SK-N-SH treated with all-trans-retinoic acid at 6 μM for 48 hours (cell line): ENCODE measurements around the gene SGPP1.
"Not testable (repeated sequence)": the region's sequence is repeated elsewhere in the genome, so short reads cannot be mapped to it uniquely, and the experiment has no call there.

ENCODE experiments used
- ATAC-seq: fragments of 200-7000 bp; cut with Tn5 transposase; 3 replicates; pipeline ENCODE4 v1.9.1; 2020; ENCODE audit warnings: mild to moderate bottlenecking, moderate library complexity
- ARNTL ChIP-seq: fragments of 450-650 bp; formaldehyde crosslinking; IDR thresholded peaks from 2 replicates; pipeline ENCODE4 v1.5.0; 2020; ENCODE audit warnings: low read depth, mild to moderate bottlenecking, moderate library complexity, borderline replicate concordance
- BACH2 ChIP-seq: fragments of 250-450 bp; sonication (Bioruptor Pico); IDR thresholded peaks from 2 replicates; pipeline ENCODE4 v1.9.0; 2021; ENCODE audit warnings: mild to moderate bottlenecking, borderline replicate concordance
- CSDC2 ChIP-seq: fragments of 250-450 bp; sonication (Bioruptor Pico); IDR thresholded peaks from 2 replicates; pipeline ENCODE4 v1.5.0; 2020; ENCODE audit warnings: mild to moderate bottlenecking, moderate library complexity
- ESRRG ChIP-seq: fragments of 250-450 bp; sonication (Bioruptor Pico); IDR thresholded peaks from 2 replicates; pipeline ENCODE4 v1.6.1; 2021; ENCODE audit warnings: mild to moderate bottlenecking
- GLIS3 ChIP-seq: fragments of 250-450 bp; sonication (Bioruptor Pico); IDR thresholded peaks from 2 replicates; pipeline ENCODE4 v1.5.0; 2020; ENCODE audit warnings: mild to moderate bottlenecking, moderate library complexity
- ISL1 ChIP-seq: fragments of 250-450 bp; sonication (Bioruptor Pico); IDR thresholded peaks from 2 replicates; pipeline ENCODE4 v2.1.2; 2022; ENCODE audit warnings: mild to moderate bottlenecking, moderate library complexity
- OSR1 ChIP-seq: fragments of 250-450 bp; sonication (Bioruptor Pico); IDR thresholded peaks from 2 replicates; pipeline ENCODE4 v1.8.0; 2022; ENCODE audit warnings: moderate library complexity, mild to moderate bottlenecking, inconsistent platforms
- PPARA ChIP-seq: fragments of 250-450 bp; sonication (Bioruptor Pico); IDR thresholded peaks from 2 replicates; pipeline ENCODE4 v1.5.0; 2020; ENCODE audit warnings: mild to moderate bottlenecking, borderline replicate concordance
- RARB ChIP-seq: fragments of 250-450 bp; sonication (Bioruptor Pico); IDR thresholded peaks from 2 replicates; pipeline ENCODE4 v1.8.0; 2021; ENCODE audit warnings: mild to moderate bottlenecking, moderate library complexity
- SNAI2 ChIP-seq: fragments of 250-450 bp; sonication (Bioruptor Pico); IDR thresholded peaks from 2 replicates; pipeline ENCODE4 v1.5.0; 2020; ENCODE audit warnings: mild to moderate bottlenecking, moderate library complexity
- TCF4 ChIP-seq: fragments of 250-450 bp; sonication (Bioruptor Pico); IDR thresholded peaks from 2 replicates; pipeline ENCODE4 v1.8.0; 2021; ENCODE audit warnings: mild to moderate bottlenecking, moderate library complexity, borderline replicate concordance
- TOX ChIP-seq: fragments of 250-450 bp; sonication (Bioruptor Pico); IDR thresholded peaks from 2 replicates; pipeline ENCODE4 v1.8.0; 2021; ENCODE audit warnings: mild to moderate bottlenecking, moderate library complexity, borderline replicate concordance
- ZC3H10 ChIP-seq: fragments of 250-450 bp; sonication (Bioruptor Pico); IDR thresholded peaks from 2 replicates; pipeline ENCODE4 v1.5.1; 2021; ENCODE audit warnings: mild to moderate bottlenecking, moderate library complexity
- ZFP3 ChIP-seq: fragments of 250-450 bp; sonication (Bioruptor Pico); IDR thresholded peaks from 2 replicates; pipeline ENCODE4 v1.5.0; 2020; ENCODE audit warnings: mild to moderate bottlenecking, moderate library complexity
- ZNF565 ChIP-seq: fragments of 450-650 bp; formaldehyde crosslinking; conservative IDR thresholded peaks from 2 replicates; pipeline ENCODE4 v1.5.0; 2020; ENCODE audit warnings: low read depth, mild to moderate bottlenecking, moderate library complexity
- ZNF70 ChIP-seq: fragments of 450-650 bp; formaldehyde crosslinking; IDR thresholded peaks from 2 replicates; pipeline ENCODE4 v1.5.0; 2020; ENCODE audit warnings: mild to moderate bottlenecking, moderate library complexity
- ZNF8 ChIP-seq: fragments of 450-650 bp; formaldehyde crosslinking; IDR thresholded peaks from 2 replicates; pipeline ENCODE4 v1.5.0; 2020; ENCODE audit warnings: mild to moderate bottlenecking, moderate library complexity
- TF ChIP-seq, protein P1 (sequence below): fragments of 250-450 bp; sonication (Bioruptor Pico); IDR thresholded peaks from 2 replicates; pipeline ENCODE4 v1.5.1; 2021; ENCODE audit warnings: mild to moderate bottlenecking, moderate library complexity
- TF ChIP-seq, protein P2 (sequence below): fragments of 250-450 bp; sonication (Bioruptor Pico); IDR thresholded peaks from 2 replicates; pipeline ENCODE4 v1.8.0; 2021; ENCODE audit warnings: low read depth, mild to moderate bottlenecking, moderate library complexity, borderline replicate concordance
- TF ChIP-seq, protein P3 (sequence below): fragments of 250-450 bp; sonication (Bioruptor Pico); IDR thresholded peaks from 2 replicates; pipeline ENCODE4 v1.8.0; 2020; ENCODE audit warnings: mild to moderate bottlenecking, moderate library complexity, borderline replicate concordance
- TF ChIP-seq, protein P4 (sequence below): fragments of 250-450 bp; sonication (Bioruptor Pico); IDR thresholded peaks from 2 replicates; pipeline ENCODE4 v1.5.0; 2020; ENCODE audit warnings: mild to moderate bottlenecking, moderate library complexity

SGPP1 gene

DNA sequence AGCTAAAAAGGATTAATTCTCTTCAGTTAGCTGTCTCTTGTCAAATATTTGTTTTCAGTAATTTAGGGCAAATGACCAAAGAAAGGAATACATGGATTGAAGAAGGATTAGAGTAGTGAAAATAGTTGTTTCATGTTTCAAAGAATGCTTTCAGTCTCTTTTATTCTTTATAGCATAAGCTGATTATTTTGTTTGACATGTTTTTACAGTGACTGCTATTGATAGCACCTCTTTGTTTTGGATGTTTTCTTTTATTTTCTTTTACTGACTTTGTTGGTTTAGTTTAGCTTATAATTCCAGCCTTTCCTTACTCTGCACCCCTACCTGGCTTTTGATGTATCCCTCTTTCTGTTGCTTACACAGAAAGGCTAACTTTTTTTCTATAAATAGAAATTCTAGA, 29.3 kb upstream of the SGPP1 start:
- no peak for TF ChIP-seq CSDC2 (CRISPR knock-in tag)
- no peak for TF ChIP-seq OSR1 (CRISPR knock-in tag)
- no peak for ATAC-seq

DNA sequence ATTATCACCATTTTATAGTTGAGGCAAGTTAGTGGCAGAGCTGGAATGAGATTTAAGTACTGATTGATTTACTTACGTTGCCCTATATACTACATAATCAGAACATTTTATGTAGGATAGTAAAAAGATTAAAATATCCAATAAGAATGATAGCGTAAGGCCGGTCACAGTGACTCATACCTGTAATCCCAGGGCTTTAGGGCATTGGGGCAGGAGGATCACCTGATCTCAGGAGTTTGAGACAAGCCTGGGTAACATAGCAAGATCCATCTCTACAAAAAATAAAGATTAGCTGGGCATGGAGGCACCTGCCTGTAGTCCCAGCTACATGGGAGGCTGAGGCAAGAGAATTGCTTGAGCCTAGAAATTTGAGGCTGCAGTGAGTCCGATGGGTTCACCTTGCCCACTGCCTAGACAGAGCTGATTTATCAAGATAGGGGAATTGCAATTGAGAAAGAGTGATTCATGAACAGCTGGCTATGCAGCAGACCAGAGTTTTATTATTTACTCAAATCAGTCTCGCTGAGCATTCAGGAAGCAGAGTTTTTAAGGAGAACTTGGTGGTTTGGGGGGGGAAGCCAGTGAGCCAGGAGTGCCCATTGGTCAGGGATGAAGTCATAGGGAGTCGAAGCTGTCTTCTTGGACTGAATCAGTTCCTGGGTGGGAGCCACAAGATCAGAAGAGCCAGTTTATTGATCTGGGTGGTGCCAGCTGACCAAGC, 24.7 kb upstream of the SGPP1 start:
- TF ChIP-seq CSDC2 (CRISPR knock-in tag) (no peak), SNAI2 (CRISPR knock-in tag) (no peak), ESRRG (no peak), ZNF8 (CRISPR knock-in tag) (no peak), ISL1 (CRISPR knock-in tag) (no peak), ZFP3 (CRISPR knock-in tag) (no peak), TCF4 (CRISPR knock-in tag) (no peak), RARB (CRISPR knock-in tag) (no peak)
- TF ChIP-seq, protein P1, sequence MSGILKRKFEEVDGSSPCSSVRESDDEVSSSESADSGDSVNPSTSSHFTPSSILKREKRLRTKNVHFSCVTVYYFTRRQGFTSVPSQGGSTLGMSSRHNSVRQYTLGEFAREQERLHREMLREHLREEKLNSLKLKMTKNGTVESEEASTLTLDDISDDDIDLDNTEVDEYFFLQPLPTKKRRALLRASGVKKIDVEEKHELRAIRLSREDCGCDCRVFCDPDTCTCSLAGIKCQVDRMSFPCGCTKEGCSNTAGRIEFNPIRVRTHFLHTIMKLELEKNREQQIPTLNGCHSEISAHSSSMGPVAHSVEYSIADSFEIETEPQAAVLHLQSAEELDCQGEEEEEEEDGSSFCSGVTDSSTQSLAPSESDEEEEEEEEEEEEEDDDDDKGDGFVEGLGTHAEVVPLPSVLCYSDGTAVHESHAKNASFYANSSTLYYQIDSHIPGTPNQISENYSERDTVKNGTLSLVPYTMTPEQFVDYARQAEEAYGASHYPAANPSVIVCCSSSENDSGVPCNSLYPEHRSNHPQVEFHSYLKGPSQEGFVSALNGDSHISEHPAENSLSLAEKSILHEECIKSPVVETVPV (CRISPR knock-in tag): no peak
- TF ChIP-seq, protein P2, sequence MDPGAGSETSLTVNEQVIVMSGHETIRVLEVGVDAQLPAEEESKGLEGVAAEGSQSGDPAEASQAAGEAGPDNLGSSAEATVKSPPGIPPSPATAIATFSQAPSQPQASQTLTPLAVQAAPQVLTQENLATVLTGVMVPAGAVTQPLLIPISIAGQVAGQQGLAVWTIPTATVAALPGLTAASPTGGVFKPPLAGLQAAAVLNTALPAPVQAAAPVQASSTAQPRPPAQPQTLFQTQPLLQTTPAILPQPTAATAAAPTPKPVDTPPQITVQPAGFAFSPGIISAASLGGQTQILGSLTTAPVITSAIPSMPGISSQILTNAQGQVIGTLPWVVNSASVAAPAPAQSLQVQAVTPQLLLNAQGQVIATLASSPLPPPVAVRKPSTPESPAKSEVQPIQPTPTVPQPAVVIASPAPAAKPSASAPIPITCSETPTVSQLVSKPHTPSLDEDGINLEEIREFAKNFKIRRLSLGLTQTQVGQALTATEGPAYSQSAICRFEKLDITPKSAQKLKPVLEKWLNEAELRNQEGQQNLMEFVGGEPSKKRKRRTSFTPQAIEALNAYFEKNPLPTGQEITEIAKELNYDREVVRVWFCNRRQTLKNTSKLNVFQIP (CRISPR knock-in tag): no peak
- ATAC-seq: no peak

DNA sequence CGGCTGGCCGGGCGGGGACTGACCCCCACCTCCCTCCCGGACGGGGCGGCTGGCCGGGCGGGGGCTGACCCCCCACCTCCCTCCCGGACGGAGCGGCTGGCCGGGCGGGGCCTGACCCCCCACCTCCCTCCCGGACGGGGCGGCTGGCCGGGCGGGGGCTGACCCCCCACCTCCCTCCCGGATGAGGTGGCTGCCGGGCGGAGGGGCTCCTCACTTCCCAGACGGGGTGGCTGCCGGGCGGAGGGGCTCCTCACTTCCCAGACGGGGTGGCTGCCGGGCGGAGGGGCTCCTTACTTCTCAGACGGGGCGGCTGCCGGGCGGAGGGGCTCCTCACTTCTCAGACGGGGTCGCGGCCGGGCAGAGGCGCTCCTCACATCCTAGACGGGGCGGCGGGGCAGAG, 23.2 kb upstream of the SGPP1 start:
- ATAC-seq: not testable (repeated sequence)

DNA sequence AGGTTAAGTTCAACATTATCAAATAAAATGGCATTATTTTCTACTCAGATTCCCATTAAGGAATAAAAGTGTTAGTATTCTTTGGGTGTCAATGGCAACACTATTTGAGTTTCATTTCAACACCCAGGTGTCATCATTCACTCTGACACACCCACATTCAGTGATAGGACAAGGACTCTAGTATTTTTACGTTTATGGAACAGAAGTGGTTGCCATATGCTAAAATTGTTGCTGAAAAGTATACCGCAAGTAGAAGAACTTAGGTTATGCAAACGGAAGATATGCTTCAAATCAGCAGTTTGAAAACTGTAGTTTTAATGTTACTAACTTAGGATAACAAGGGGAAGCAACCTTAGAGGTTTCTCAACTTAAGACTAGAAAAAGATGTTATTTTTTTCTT, 20.0 kb upstream of the SGPP1 start:
- no peak for ATAC-seq
- no peak for TF ChIP-seq TCF4 (CRISPR knock-in tag)
- TF ChIP-seq TOX (CRISPR knock-in tag): no peak
- TF ChIP-seq PPARA (CRISPR knock-in tag): no peak
- TF ChIP-seq ZFP3 (CRISPR knock-in tag): no peak
- no peak for TF ChIP-seq ZNF70 (CRISPR knock-in tag)
- TF ChIP-seq BACH2 (CRISPR knock-in tag): no peak
- no peak for TF ChIP-seq ZNF565 (CRISPR knock-in tag)

DNA sequence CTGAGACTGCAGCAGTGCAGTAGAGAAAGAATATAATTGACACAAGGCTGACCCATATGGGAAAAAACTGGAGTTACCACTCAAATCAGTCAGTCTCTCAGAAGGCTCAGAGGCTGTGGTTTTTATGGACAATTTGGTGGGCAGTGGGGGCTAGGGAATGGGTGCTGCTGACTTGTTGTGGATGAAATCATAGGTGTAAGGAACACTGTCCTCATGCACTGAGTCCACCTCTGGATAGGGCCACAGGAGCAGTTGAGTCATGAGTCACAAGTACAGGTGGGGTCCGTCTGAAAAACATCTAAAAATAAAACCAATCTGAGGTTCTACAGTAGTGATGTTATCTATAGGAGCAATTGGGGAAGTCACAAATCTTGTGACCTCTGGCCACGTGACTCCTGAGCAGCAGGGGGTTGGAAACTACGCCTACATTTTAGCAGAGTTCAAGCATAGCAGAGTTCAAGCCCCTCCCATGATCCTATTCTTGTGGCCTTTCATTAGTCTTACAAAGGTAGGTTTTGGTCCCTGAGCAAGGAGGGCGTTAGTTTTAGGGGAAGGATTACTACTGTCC, 18.1 kb upstream of the SGPP1 start:
- TF ChIP-seq, protein P3, sequence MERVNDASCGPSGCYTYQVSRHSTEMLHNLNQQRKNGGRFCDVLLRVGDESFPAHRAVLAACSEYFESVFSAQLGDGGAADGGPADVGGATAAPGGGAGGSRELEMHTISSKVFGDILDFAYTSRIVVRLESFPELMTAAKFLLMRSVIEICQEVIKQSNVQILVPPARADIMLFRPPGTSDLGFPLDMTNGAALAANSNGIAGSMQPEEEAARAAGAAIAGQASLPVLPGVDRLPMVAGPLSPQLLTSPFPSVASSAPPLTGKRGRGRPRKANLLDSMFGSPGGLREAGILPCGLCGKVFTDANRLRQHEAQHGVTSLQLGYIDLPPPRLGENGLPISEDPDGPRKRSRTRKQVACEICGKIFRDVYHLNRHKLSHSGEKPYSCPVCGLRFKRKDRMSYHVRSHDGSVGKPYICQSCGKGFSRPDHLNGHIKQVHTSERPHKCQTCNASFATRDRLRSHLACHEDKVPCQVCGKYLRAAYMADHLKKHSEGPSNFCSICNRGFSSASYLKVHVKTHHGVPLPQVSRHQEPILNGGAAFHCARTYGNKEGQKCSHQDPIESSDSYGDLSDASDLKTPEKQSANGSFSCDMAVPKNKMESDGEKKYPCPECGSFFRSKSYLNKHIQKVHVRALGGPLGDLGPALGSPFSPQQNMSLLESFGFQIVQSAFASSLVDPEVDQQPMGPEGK: no peak
- TF ChIP-seq ARNTL (CRISPR knock-in tag) (no peak), ZNF70 (CRISPR knock-in tag) (no peak), TCF4 (CRISPR knock-in tag) (no peak), ZC3H10 (no peak), ISL1 (CRISPR knock-in tag) (no peak), GLIS3 (CRISPR knock-in tag) (no peak)
- TF ChIP-seq, protein P4, sequence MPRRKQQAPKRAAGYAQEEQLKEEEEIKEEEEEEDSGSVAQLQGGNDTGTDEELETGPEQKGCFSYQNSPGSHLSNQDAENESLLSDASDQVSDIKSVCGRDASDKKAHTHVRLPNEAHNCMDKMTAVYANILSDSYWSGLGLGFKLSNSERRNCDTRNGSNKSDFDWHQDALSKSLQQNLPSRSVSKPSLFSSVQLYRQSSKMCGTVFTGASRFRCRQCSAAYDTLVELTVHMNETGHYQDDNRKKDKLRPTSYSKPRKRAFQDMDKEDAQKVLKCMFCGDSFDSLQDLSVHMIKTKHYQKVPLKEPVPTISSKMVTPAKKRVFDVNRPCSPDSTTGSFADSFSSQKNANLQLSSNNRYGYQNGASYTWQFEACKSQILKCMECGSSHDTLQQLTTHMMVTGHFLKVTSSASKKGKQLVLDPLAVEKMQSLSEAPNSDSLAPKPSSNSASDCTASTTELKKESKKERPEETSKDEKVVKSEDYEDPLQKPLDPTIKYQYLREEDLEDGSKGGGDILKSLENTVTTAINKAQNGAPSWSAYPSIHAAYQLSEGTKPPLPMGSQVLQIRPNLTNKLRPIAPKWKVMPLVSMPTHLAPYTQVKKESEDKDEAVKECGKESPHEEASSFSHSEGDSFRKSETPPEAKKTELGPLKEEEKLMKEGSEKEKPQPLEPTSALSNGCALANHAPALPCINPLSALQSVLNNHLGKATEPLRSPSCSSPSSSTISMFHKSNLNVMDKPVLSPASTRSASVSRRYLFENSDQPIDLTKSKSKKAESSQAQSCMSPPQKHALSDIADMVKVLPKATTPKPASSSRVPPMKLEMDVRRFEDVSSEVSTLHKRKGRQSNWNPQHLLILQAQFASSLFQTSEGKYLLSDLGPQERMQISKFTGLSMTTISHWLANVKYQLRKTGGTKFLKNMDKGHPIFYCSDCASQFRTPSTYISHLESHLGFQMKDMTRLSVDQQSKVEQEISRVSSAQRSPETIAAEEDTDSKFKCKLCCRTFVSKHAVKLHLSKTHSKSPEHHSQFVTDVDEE: no peak
- TF ChIP-seq, protein P1 (CRISPR knock-in tag): no peak
- ATAC-seq: no peak
